ENCODE measurements around the gene DDB1. TPM values are rescaled to one million over a fixed set of nuclear protein-coding genes. Genes with fewer than 3 reads are reported as not detected.

Gene DDB1
- total and polyA plus RNA-seq, 2 of the 13 experiments (the other 11 are each of a cell fraction or from before 2014, with no cell fraction given): 217 to 266 TPM

- TF ChIP-seq RBAK (CRISPR knock-in tag; IDR thresholded peaks at IDR 0.05): no peak
- TF ChIP-seq UBTF (CRISPR knock-in tag; IDR thresholded peaks at IDR 0.05): no peak; the same call in none of the 2 replicates
- no peak for TF ChIP-seq RARG (CRISPR knock-in tag; IDR thresholded peaks at IDR 0.05; ENCODE audit: low read depth)
- no peak for TF ChIP-seq KDM1A (CRISPR knock-in tag; IDR thresholded peaks at IDR 0.05)
- TF ChIP-seq THAP7 (CRISPR knock-in tag; IDR thresholded peaks at IDR 0.05): no peak
- peak; percentile 94 for TF ChIP-seq PATZ1 (CRISPR knock-in tag; IDR thresholded peaks at IDR 0.05)
- TF ChIP-seq ZNF138 (CRISPR knock-in tag; IDR thresholded peaks at IDR 0.05; ENCODE audit: low read depth): no peak
- TF ChIP-seq ZSCAN5A (CRISPR knock-in tag; IDR thresholded peaks at IDR 0.05; ENCODE audit: borderline replicate concordance): no peak
- no peak for TF ChIP-seq LCORL (IDR thresholded peaks at IDR 0.05)
- 0 out of 2 replicates have a peak, but pooled peaks have one; percentile 25 for TF ChIP-seq LCORL (CRISPR knock-in tag; IDR thresholded peaks at IDR 0.05)
- TF ChIP-seq HNRNPL (IDR thresholded peaks at IDR 0.05; ENCODE audit: low read depth, low read length): peak; percentile 77
- TF ChIP-seq XBP1 (CRISPR knock-in tag; IDR thresholded peaks at IDR 0.05): no peak
- TF ChIP-seq ARID2 (CRISPR knock-in tag; IDR thresholded peaks at IDR 0.05; ENCODE audit: borderline replicate concordance): peak; percentile 89
- peak; percentile 63 for TF ChIP-seq KDM5B (CRISPR knock-in tag; IDR thresholded peaks at IDR 0.05; ENCODE audit: borderline replicate concordance)
- no peak for TF ChIP-seq ZZZ3 (CRISPR knock-in tag; IDR thresholded peaks at IDR 0.05; ENCODE audit: borderline replicate concordance)
- no peak for TF ChIP-seq ZNF850 (CRISPR knock-in tag; conservative IDR thresholded peaks at IDR 0.05)
- TF ChIP-seq ZBTB33 (CRISPR knock-in tag; IDR thresholded peaks at IDR 0.05): no peak
Observed at GRCh38 chr11:61293867-61294716, 38.8 kb downstream of the DDB1 start (continued).
